GM23338 (cell line): ENCODE data around the gene UBALD2. TPM values are rescaled to one million over a fixed set of nuclear protein-coding genes. Genes with fewer than 3 reads are reported as not detected.
"Not testable (repeated sequence)": the region's sequence is repeated elsewhere in the genome, so short reads cannot be mapped to it uniquely, and the experiment has no call there.

Experiments used
- ATAC-seq: fragments of 200-7000 bp; cut with Tn5 transposase; 3 replicates; pipeline ENCODE4 v1.9.1; 2020
- DNase-seq: peaks from one replicate; pipeline ENCODE4 v3.0.0-alpha.2; 2015; ENCODE audit warnings: low spot score
- H2AFZ ChIP-seq: fragments of 200-600 bp; sonication (generic); 2 replicates; pipeline ENCODE4 v1.8.0; 2016; ENCODE audit warnings: antibody characterized with exemption, mild to moderate bottlenecking, moderate library complexity
- H3F3A ChIP-seq: fragments of 200-600 bp; sonication (generic); replicated peaks from 2 replicates; pipeline ENCODE4 v1.8.0; 2017; ENCODE audit warnings: antibody characterized with exemption, mixed run types, low read depth
- H3K27ac ChIP-seq: fragments of 200-600 bp; sonication (generic); 2 replicates; pipeline ENCODE4 v1.6.1; 2016; ENCODE audit warnings: low read depth
- H3K27me3 ChIP-seq: fragments of 200-600 bp; sonication (generic); 2 replicates; pipeline ENCODE4 v1.8.0; 2016; ENCODE audit warnings: mild to moderate bottlenecking, mixed run types, moderate library complexity; ENCODE audit not compliant: insufficient read depth
- H3K36me3 ChIP-seq: fragments of 200-600 bp; sonication (generic); 2 replicates; pipeline ENCODE4 v1.8.0; 2016; ENCODE audit warnings: mild to moderate bottlenecking; ENCODE audit not compliant: insufficient read depth
- H3K4me1 ChIP-seq: fragments of 200-600 bp; sonication (generic); 2 replicates; pipeline ENCODE4 v1.8.0; 2016; ENCODE audit warnings: mild to moderate bottlenecking, moderate library complexity; ENCODE audit not compliant: insufficient read depth
- H3K4me2 ChIP-seq: fragments of 200-600 bp; sonication (generic); 2 replicates; pipeline ENCODE4 v1.7.1; 2017; ENCODE audit warnings: mixed run types
- H3K4me3 ChIP-seq: fragments of 200-600 bp; sonication (generic); 2 replicates; pipeline ENCODE4 v1.6.1; 2016; ENCODE audit warnings: mixed run types
- H3K79me2 ChIP-seq: fragments of 200-600 bp; sonication (generic); replicated peaks from 2 replicates; pipeline ENCODE4 v1.8.0; 2017; ENCODE audit warnings: mild to moderate bottlenecking; ENCODE audit not compliant: insufficient read depth
- H3K9me2 ChIP-seq: fragments of 200-600 bp; sonication (generic); 2 replicates; pipeline ENCODE4 v1.8.0; 2017; ENCODE audit not compliant: insufficient read depth
- H4K20me1 ChIP-seq: fragments of 200-600 bp; sonication (generic); replicated peaks from 2 replicates; pipeline ENCODE4 v1.8.0; 2017; ENCODE audit warnings: mild to moderate bottlenecking; ENCODE audit not compliant: insufficient read depth
- H3K27ac Mint-ChIP-seq: 2 replicates; pipeline ENCODE4 v1.8.0; 2020; ENCODE audit warnings: inconsistent platforms, mild to moderate bottlenecking, moderate library complexity, mixed read lengths
- H3K27me3 Mint-ChIP-seq: 3 replicates; pipeline ENCODE4 v1.8.0; 2022; ENCODE audit warnings: low read depth, mild to moderate bottlenecking, moderate library complexity, mixed read lengths, inconsistent platforms; ENCODE audit not compliant: insufficient read depth, poor library complexity
- H3K36me3 Mint-ChIP-seq: 3 replicates; pipeline ENCODE4 v1.8.0; 2021; ENCODE audit warnings: low read depth, mild to moderate bottlenecking, inconsistent platforms, moderate library complexity, mixed read lengths
- H3K4me1 Mint-ChIP-seq: 3 replicates; pipeline ENCODE4 v1.8.0; 2020; ENCODE audit warnings: mild to moderate bottlenecking, inconsistent platforms, mixed read lengths
- H3K4me3 Mint-ChIP-seq: 3 replicates; pipeline ENCODE4 v1.8.0; 2021; ENCODE audit warnings: moderate library complexity, mild to moderate bottlenecking, inconsistent platforms, mixed read lengths
- H3K9me3 Mint-ChIP-seq: 3 replicates; pipeline ENCODE4 v1.8.0; 2020; ENCODE audit warnings: moderate library complexity, mild to moderate bottlenecking, inconsistent platforms, mixed read lengths
- CTCF ChIP-seq, 2 experiments: fragments of 200-600 bp in 1 of 2; sonication (generic) in 1 of 2; conservative IDR thresholded peaks; 2 replicates each; pipeline versions ENCODE4 v1.5.1 to v1.6.1; 2016 to 2017; ENCODE audit warnings: antibody characterized with exemption in 2 of 2, low read depth in 2 of 2, mild to moderate bottlenecking in 2 of 2, moderate library complexity in 1 of 2
- ETS1 ChIP-seq: IDR thresholded peaks from 2 replicates; pipeline ENCODE4 v1.6.1; 2016; ENCODE audit warnings: antibody characterized with exemption
- EZH2phosphoT487 ChIP-seq: fragments of 200-600 bp; sonication (generic); IDR thresholded peaks from one replicate; pipeline ENCODE4 v1.8.1; 2018; ENCODE audit warnings: antibody characterized with exemption; ENCODE audit not compliant: unreplicated experiment
- JUNB ChIP-seq: IDR thresholded peaks from one replicate; pipeline ENCODE4 v1.6.1; 2016; ENCODE audit warnings: antibody characterized with exemption; ENCODE audit not compliant: unreplicated experiment
- NANOG ChIP-seq: IDR thresholded peaks from 2 replicates; pipeline ENCODE4 v1.6.1; 2016; ENCODE audit warnings: antibody characterized with exemption, borderline replicate concordance
- POLR2AphosphoS5 ChIP-seq: IDR thresholded peaks from 2 replicates; pipeline ENCODE4 v1.6.1; 2016; ENCODE audit warnings: antibody characterized with exemption, low read depth
- REST ChIP-seq: IDR thresholded peaks from one replicate; pipeline ENCODE4 v1.6.1; 2018; ENCODE audit warnings: antibody characterized with exemption; ENCODE audit not compliant: unreplicated experiment
- STAT1 ChIP-seq: IDR thresholded peaks from one replicate; pipeline ENCODE4 v1.6.1; 2016; ENCODE audit warnings: antibody characterized with exemption; ENCODE audit not compliant: unreplicated experiment
- polyA plus RNA-seq: library from polyadenylated mRNA; unstranded; fragments of >200 nt; fragmentation: Nextera tagmentation; extraction: Ambion mirVana; gene quantifications from 2 replicates; pipeline ENCODE4 v1.2.1, GENCODE V29; 2016
- total RNA-seq: library from RNA; depleted of rRNA; stranded (reverse); fragments of >200 nt; shearing (Covaris generic); gene quantifications from 2 replicates; pipeline ENCODE4 v1.2.3, GENCODE V29; 2014

UBALD2 gene
- total and polyA plus RNA-seq, 2 experiments from 2014 or later, result 2.2 to 3.1 TPM

GRCh38 chr17:76219670-76220383 lies 45.3 kb upstream of the UBALD2 start:
- Histone ChIP-seq H2AFZ (no peak overlapping the region), H3K79me2 (no peaks in the 10 kb centered on the region), H3K27ac (no peak overlapping the region), H3F3A (no peaks in the 10 kb centered on the region), H3K4me3 (no peak overlapping the region), H3K27me3 (no peaks in the 10 kb centered on the region), H3K4me1 (peaks cover under 1% of the 10 kb centered on the region; the same call in 1 of the 2 replicates), H3K36me3 (no peaks in the 10 kb centered on the region), H4K20me1 (no peaks in the 10 kb centered on the region), H3K9me2 (no peaks in the 10 kb centered on the region), H3K4me2 (no peak overlapping the region)
- no peak for DNase-seq
- 0 out of 2 replicates have a peak overlapping the region, but pooled peaks have one; percentile 48 for H3K27ac Mint-ChIP-seq
- peaks cover 4% of the 10 kb centered on the region for H3K27me3 Mint-ChIP-seq
- no peak for ATAC-seq
- H3K4me3 Mint-ChIP-seq, result no peak overlapping the region
- TF ChIP-seq POLR2AphosphoS5 (no peak), CTCF (conservative IDR thresholded peaks at IDR 0.05; ENCODE audit: low read depth in 2 of 2) (no peak), STAT1 (no peak), ETS1 (no peak), NANOG (no peak), EZH2phosphoT487 (no peak), JUNB (no peak)
- peaks cover 2% of the 10 kb centered on the region; the same call in 1 of the 3 replicates for H3K4me1 Mint-ChIP-seq
- no peaks in the 10 kb centered on the region for H3K9me3 Mint-ChIP-seq
- H3K36me3 Mint-ChIP-seq, result no peaks in the 10 kb centered on the region

GRCh38 chr17:76223802-76224201 lies 41.3 kb upstream of the UBALD2 start:
- no peak overlapping the region for H3K27ac Mint-ChIP-seq
- no peak overlapping the region for H3K4me2 ChIP-seq
- DNase-seq (no peak), ATAC-seq (no peak)
- peaks cover 5% of the 10 kb centered on the region for H3K27me3 Mint-ChIP-seq
- H2AFZ ChIP-seq, result no peak overlapping the region
- H3K9me2 ChIP-seq, result no peaks in the 10 kb centered on the region
- no peaks in the 10 kb centered on the region for H3K36me3 ChIP-seq
- H3K4me1 Mint-ChIP-seq, result peaks cover 8% of the 10 kb centered on the region
- H3K4me3 ChIP-seq, result no peak overlapping the region
- no peak overlapping the region for H3K27ac ChIP-seq
- H3K27me3 ChIP-seq, result no peaks in the 10 kb centered on the region
- no peaks in the 10 kb centered on the region for H3K36me3 Mint-ChIP-seq
- TF ChIP-seq REST (no peak), JUNB (no peak)
- H3F3A ChIP-seq, result no peaks in the 10 kb centered on the region
- no peaks in the 10 kb centered on the region for H3K79me2 ChIP-seq
- no peaks in the 10 kb centered on the region for H3K9me3 Mint-ChIP-seq
- no peaks in the 10 kb centered on the region for H3K4me1 ChIP-seq
- H3K4me3 Mint-ChIP-seq, result no peak overlapping the region
- no peaks in the 10 kb centered on the region for H4K20me1 ChIP-seq

- not testable (repeated sequence) for ATAC-seq
Measured at GRCh38 chr17:76225373-76226086, 39.6 kb upstream of the UBALD2 start.

More at GRCh38 chr17:76225373-76226086, 39.6 kb upstream of the UBALD2 start:
- not testable (repeated sequence) for H3K27me3 Mint-ChIP-seq, H3K4me3 ChIP-seq, H3K27ac ChIP-seq, H3K27me3 ChIP-seq, H3F3A ChIP-seq, H3K79me2 ChIP-seq, H2AFZ ChIP-seq, H3K36me3 Mint-ChIP-seq, H3K9me3 Mint-ChIP-seq, H3K4me2 ChIP-seq, H3K27ac Mint-ChIP-seq, H3K4me1 Mint-ChIP-seq, H3K36me3 ChIP-seq, H3K4me3 Mint-ChIP-seq, H3K4me1 ChIP-seq, H4K20me1 ChIP-seq, DNase-seq, H3K9me2 ChIP-seq
